ENCODE measurements around the gene NEUROG2.
"Not testable (repeated sequence)": the region's sequence is repeated elsewhere in the genome, so short reads cannot be mapped to it uniquely, and the experiment has no call there.

NEUROG2 gene

DNA sequence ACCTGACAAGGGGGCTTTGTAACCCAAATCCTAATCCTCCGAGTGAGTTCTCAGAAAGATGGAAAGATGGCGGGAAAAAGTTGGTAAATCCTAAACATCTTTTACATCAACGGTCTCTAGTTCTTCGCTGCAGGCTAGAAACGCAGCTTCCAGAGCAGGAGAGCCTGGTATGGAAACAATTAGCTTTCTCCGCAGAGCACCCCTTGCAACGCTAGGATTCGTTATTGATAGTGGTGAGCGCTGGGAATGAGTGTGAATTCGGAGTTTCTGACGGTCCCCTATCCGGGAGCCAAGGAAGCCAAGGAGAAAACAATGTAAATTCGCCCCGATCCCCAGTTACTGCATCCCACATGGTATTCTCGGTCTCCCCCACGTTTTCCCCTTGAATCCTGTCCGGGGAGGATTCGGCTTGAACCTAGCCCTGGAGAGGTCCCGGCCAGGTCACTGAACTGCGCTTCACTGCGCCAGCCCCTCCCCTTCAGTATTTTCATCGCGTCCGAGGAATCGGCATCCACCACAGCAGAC is 4.7 kb upstream of the NEUROG2 start:
- no peak for DNase-seq

DNA sequence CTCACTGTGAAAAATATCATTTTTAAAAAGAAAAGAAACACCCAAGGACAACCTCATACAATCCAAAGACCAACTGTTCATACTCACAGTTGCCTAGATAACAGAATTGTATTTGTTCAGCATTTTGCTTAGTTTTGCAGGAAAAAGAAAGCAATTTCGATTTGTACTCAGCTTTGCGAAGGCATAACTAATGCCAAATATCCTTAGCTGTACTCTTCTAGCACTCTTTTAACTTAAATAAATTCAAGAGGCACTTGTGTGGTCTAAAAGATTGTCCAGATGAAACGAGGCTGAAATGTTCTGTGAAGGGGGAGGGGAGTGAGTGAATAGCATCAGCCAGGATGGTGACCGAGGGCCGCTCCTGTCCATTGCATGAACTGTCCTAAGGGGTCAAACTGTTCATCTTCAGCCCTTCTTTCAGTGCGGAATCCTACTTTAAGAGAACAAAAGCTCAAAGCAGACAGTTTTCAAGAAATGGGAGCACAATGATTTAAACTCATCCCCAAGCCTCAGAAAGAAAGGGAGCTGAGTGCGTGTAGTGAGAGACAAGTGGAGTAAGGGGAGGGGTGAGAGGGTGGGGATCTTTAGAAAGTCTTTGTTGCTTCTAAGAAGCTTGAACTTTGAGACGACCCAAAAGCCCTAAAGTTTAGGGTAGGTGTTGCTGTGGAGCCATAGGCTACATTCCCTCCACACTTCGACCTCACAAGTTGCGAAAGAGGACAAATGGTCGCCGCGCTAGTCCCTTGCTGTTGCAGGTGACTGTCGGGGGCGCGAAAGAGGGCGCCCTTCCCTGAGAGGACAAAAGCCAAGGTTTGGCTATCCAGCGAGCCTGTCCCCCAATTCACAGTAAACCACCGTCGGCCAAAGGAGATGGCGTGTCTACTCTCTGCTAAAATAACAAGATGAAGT is 4.0 kb upstream of the NEUROG2 start:
- DNase-seq, result peak; percentile 61

DNA sequence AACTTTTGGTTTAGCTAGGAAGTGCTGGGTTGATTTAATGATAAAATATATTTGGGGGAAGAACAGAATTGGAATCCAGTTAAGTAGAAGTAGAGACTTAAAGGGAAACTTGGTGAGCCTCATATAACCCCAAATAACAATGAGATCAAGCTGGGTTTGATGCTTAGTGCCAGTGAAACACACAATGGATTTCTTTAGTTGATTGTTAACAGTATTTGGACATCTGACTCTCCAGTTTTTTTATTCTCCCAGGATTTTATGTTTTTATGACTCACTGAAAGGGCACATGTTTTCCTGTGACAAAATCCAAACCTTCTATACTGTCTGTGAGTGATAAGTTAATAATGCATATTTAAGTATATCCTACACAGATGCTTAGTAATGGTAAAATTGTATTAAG is 2.7 kb upstream of the NEUROG2 start:
- DNase-seq, result no peak

- no peak for DNase-seq
These were observed 1.9 kb upstream of the NEUROG2 start for GRCh38 chr4:112517911-112518310.

DNA sequence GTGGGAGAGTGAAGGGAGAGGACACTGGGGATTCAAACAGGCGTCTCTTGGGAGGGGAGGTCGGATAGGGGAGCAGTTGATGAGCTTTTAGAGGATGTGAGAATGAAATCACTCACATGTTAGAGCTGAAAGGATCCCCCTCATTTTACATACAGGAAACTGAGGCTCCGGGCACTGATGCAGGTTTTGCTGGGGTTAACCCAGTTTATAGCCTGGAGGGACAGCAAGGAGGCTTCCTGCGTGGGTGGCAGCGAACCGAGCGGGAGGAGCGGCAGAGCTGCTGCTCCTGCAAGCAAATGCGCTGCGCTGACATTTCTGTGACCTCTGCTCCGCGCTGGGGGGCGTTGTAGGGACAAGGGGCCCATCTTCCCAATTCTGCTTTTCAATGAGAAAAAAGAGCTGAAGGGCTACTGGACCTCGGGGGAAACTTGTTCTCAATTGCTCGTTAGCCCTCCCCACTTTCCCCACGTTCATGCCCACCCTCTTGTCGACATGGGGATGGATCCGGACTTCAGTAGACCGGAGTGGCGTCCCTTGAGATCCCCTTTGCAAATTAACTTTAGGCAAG is 1.2 kb upstream of the NEUROG2 start:
- peak; percentile 82 for DNase-seq

DNA sequence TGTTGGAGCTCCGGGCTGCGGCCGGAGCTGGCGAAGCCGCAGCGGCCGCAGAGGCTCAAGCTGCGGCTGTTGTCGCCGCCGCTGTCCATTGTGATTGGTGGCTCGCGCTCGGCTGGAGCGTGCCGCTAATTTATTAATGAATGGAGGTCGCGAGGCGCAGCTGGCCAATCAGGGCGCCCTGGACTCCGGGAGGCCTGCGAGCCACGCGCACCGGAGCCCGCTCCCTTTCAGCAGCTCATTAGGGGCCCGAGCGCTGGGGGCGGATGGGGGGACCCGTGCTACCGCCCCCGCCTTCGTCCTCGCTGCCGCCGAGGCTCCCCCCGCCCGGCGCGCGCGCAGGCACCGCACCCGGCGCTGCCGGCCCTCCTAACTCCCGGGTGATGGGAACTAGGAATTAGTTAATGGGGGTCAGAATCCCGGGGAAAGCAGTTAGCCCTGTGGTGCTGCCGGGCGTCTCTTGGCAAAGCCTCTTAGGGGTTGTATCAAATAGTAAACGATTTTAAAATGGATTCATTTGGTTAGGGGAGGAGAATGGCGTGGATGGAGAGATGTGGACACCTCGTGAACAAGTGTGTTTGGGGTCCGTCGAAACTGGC is 589 bp upstream of the NEUROG2 start:
- DNase-seq, result peak; percentile 94

GRCh38 chr4:112515198-112516065 is 548 bp downstream of the NEUROG2 start:
- DNase-seq, result peak; percentile 88

- DNase-seq, result peak; percentile 78
These were observed 1.3 kb downstream of the NEUROG2 start for GRCh38 chr4:112514647-112515197.

DNA sequence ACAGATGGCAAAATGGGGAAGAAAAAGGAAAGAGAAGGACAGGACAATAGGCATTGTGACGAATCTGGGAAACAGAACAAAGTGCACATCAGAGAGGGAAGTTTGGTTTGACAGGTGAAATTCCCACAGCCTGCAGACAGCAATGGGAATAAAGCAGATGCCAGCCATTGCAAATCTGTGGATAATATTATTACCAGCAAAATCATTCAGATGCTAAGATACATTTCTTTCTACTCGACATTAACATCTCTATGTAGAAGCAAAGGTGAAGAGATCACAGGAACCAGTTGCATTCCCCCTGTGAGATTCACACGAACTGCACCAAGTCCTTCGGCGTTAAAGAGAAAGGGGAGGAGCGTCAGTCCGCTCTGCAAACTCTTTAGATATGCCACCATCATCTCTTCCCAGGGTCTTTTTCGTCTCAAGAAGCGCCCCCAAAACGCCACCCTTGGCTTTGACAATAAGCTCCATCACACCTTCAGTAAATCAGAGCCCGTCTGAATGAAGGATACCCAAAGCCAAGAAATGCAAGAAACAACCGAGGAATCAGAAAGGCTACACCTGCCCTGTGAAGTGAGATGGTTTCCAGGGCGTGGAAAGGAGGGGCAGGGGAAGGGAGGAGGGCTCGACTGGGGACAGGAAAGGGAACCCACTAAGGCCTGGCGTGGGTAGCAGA is 1.9 kb downstream of the NEUROG2 start:
- no peak for DNase-seq

DNA sequence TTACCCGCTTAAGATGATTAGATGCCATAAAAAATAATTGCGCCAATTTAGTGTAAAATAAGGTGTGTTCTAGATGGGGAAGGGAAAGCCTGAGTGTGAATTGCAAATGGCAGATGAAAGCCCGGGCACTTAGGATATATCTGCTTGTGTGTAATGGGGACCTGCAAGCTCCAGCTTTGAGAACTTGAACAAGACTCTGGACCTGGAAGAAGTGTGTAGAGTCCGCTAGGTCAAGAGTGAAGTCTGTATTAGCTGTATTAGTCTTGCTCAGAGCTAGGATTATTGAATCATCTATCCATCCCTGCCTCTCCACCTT is 4.2 kb downstream of the NEUROG2 start:
- no peak for DNase-seq

- peak; percentile 81 for DNase-seq
These were observed 4.7 kb downstream of the NEUROG2 start for GRCh38 chr4:112511093-112511802.

DNA sequence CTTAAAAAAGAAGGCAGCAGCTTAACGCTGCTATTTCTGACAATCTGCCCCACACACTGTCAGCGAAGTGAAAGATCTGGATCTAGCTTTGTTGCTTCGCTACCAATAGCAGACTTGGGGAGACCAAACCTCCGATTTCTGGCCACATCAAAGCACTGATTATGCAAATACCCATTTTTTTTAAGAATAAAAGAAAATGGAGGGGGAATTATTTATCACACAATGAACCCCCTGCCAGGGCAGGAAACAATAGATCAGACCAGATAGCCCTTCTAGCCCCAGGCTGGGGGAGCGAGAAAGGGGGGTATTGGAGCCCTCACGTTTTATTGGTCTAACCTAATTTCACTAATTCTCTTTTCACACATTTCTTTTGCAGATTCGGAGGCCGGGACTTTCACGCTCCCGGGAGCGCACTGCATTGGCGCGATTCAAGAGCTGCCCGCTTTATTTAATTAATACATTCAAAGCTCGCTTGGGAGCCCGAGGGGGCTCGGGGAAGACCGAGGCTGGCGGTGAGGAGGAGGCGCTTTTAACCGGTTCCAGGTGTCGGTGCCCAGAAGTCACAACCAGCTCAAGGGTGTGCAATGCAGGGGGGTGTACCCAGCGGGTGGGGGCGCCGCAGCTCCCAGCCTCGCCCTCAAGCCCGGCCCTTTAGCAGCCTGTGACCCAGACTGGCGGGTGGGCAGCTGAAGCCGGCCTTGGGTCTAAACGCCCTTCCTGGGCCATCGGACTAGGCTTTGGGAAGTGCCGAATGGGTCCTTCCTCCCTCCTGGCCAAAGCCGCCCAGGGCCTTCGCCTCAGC is 5.5 kb downstream of the NEUROG2 start:
- peak; percentile 81 for DNase-seq

GRCh38 chr4:112509243-112510141 is 6.5 kb downstream of the NEUROG2 start:
- peak; percentile 85 for DNase-seq

DNA sequence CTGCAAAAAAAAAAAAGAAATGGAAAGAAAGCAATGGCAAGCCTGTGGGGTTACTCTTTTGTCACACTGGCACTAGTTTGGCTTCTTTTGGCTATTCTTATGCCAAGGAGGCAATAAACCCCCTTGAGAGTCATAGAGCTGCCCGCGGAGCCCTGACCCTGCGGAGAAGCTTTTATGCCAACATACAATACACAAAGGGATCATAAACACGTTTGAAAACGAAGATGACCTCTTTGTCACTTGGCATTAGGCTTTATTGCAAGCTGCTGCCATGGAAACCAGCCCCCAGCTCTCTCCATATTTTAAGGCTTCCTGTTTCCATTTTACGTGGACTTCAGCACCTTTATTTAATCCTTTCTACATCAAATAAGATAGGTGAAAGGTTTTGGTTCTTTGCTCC is 7.6 kb downstream of the NEUROG2 start:
- DNase-seq, result peak; percentile 80

DNA sequence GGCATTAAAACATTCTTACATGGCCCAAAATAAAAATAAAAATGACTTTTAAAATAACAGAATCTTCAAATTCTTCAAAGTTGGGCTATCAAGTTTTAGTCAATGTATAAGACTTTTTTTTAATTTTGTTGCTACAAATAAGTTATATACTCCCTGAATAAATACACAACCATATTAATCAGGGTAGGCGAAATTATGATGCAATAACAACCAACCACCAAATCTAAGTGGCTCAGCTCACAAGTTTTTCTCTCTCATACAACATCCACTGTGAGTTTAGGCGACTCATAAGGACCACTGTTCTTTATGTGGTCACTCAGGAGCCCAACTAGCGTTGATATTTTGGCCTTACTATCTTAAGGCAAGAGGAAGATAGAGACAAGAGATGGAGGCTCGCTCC is 11.2 kb downstream of the NEUROG2 start:
- DNase-seq, result no peak

DNA sequence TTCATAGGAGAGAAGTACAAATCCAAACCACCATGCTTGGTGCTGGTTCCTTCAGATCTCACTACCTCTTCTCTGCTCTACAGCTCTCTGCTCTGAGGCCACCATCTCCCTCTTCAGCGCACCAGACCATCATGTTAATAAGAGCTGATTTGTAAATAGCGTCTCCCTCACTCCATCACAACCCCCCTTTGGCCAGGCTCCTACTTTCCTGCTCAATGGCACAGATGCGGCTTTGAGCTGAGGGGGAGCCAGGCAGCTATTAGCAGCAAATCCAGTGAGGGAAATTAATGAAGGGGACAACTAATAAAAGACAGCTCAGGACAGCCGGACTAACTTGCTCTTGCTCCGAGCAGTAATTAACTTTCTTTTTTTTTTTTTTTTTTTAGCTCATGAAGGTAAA is 13.1 kb downstream of the NEUROG2 start:
- DNase-seq, result peak; percentile 85

GRCh38 chr4:112492321-112492720 is 23.7 kb downstream of the NEUROG2 start:
- no peak for DNase-seq

DNA sequence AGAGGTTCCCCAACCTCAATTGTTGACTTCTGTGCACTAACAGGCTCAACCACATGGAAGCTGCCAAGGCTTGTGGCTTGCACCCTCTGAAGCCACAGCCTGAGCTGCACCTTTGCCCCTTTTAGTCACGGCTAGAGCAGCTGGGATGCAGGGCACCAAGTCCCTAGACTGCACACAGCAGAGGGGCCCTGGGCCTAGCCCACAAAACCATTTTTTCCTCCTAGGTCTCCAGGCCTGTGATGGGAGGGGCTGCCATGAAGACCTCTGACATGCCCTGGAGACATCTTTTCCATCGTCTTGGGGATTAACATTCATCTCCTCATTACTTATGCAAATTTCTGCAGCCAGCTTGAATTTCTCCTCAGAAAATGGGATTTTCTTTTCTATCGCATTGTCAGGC is 25.2 kb downstream of the NEUROG2 start:
- DNase-seq, result not testable (repeated sequence)

GRCh38 chr4:112485930-112486329 is 30.1 kb downstream of the NEUROG2 start:
- DNase-seq, result no peak
